KOPT-K1 (cell line): ENCODE results near the gene ARHGAP42.
"Not testable (repeated sequence)": the region's sequence is repeated elsewhere in the genome, so short reads cannot be mapped to it uniquely, and the experiment has no call there.

Experiments used
- H3K27ac ChIP-seq: fragments of 200-600 bp; sonication (generic); 2 replicates; pipeline ENCODE4 v1.5.1; 2016; ENCODE audit warnings: antibody characterized with exemption, mild to moderate bottlenecking, low read depth, low read length; ENCODE audit not compliant: poor library complexity, severe bottlenecking
- H3K36me3 ChIP-seq: fragments of 200-600 bp; sonication (generic); 2 replicates; pipeline ENCODE4 v1.5.1; 2017; ENCODE audit warnings: antibody characterized with exemption, mild to moderate bottlenecking, low read length, moderate library complexity; ENCODE audit not compliant: insufficient read depth
- H3K9me3 ChIP-seq: fragments of 200-600 bp; sonication (generic); 2 replicates; pipeline ENCODE4 v1.5.1; 2017; ENCODE audit warnings: antibody characterized with exemption, low read length, mild to moderate bottlenecking; ENCODE audit not compliant: insufficient read depth, poor library complexity, severe bottlenecking

Gene ARHGAP42

DNA sequence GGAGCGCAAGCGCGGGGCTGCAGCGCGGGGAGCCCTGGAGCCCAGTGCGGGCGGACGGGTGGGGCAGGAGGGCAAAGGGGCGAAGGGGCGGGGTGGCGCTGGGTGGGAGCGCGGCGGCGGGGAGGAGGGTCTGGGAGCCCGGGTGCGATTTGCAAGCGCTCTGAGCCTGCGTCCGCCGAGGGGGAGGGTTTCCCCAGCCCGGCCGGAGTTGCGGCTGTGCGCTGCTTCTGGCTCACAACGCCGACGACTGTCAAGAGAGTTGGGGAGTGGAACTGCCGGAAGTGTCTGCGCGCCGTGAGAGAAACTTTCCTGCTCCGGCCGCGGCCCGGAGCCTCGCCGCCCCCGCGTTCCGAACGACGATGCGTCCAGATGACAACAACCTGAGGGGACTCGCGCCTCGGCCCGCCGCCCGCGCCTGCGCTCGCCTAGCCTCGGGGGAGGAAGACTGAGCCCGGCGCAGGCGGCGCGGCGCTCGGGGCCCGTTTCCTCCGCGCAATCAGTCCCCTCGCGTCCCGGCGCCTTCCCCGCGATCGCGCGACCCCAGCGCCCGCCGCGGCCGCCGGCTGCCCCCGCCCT, at the start of gene ARHGAP42:
TSS of gene ARHGAP42 (plus strand) at position 235 of the 576 bp plus-strand sequence. CDS start 391 bp downstream, outside the sequence.
- H3K27ac ChIP-seq, result no peak within 1 kb of the TSS
- H3K36me3 ChIP-seq, result no peaks in the 10 kb centered on the region
- H3K9me3 ChIP-seq, result no peaks in the 10 kb centered on the region

DNA sequence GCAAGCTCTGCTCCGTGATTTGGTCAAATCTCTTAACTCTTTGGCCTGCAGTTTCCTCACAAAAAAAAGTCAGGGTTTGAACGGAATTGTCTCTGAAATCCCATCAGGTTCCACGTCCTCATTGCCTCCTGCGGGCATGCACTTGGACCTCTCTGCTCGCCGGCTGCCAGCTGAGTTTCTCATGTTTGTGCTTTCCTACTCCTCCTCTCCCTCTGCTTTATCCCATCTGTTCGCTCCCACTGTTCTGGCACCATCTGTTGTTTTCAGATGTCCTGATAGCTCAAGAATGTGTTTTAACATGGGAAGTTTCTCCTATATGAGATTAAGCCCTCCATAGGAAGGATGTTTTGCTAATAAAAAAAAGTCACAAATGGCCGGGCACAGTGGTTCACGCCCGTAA, 49.4 kb upstream of the ARHGAP42 start:
- Histone ChIP-seq H3K36me3 (no peaks in the 10 kb centered on the region), H3K27ac (no peak overlapping the region)

DNA sequence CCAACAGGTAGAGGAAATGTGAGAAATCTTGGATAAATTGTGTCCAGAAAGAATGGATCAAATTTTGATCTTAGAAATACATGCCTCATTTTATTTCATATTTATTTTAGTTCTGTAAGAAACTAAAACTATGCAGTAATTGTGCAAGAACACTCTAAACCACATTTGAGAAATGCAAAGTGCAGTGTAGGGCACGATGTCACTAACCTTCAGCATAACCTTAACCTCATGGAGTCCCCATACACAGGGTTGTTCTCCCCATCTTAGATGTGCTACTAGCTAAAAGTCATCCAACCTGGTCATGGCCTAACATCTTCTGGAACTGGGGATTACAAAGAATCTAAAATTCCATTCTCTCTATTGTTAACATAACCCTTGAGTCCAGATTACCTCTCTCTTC, 48.4 kb upstream of the ARHGAP42 start:
- H3K36me3 ChIP-seq, result no peaks in the 10 kb centered on the region
- no peak overlapping the region for H3K27ac ChIP-seq
- H3K9me3 ChIP-seq, result no peaks in the 10 kb centered on the region

More for the DNA sequence above, 49.4 kb upstream of the ARHGAP42 start:
- H3K9me3 ChIP-seq, result no peaks in the 10 kb centered on the region

GRCh38 chr11:100639140-100639539, 47.9 kb upstream of the ARHGAP42 start:
- H3K27ac ChIP-seq, result no peak overlapping the region
- no peaks in the 10 kb centered on the region for H3K36me3 ChIP-seq
- H3K9me3 ChIP-seq, result no peaks in the 10 kb centered on the region

DNA sequence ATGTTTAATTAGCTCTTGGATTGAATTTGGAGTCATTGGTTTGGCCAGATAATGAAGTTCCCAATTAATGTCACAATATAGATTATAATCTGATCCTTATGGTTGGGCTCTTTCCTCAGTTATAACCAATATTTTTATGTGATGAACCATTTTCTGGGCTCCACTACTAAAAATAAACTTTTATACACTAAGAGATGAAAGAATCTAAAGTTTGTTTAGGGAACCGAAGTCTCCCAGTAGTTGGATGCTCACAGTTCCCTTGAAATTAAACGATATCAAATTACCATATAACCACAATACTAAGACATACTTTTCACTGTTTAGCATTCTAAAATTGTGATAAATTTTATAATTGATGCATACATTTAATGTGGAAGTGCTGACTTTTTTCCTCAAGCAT, 47.0 kb upstream of the ARHGAP42 start:
- no peaks in the 10 kb centered on the region for H3K9me3 ChIP-seq
- no peaks in the 10 kb centered on the region for H3K36me3 ChIP-seq
- no peak overlapping the region for H3K27ac ChIP-seq

GRCh38 chr11:100640646-100641045, 46.4 kb upstream of the ARHGAP42 start:
- H3K36me3 ChIP-seq, result no peaks in the 10 kb centered on the region
- no peak overlapping the region for H3K27ac ChIP-seq
- H3K9me3 ChIP-seq, result no peaks in the 10 kb centered on the region

- Histone ChIP-seq H3K9me3 (no peaks in the 10 kb centered on the region), H3K36me3 (no peaks in the 10 kb centered on the region), H3K27ac (no peak overlapping the region)
These were observed 45.6 kb upstream of the ARHGAP42 start for GRCh38 chr11:100641456-100641855.

DNA sequence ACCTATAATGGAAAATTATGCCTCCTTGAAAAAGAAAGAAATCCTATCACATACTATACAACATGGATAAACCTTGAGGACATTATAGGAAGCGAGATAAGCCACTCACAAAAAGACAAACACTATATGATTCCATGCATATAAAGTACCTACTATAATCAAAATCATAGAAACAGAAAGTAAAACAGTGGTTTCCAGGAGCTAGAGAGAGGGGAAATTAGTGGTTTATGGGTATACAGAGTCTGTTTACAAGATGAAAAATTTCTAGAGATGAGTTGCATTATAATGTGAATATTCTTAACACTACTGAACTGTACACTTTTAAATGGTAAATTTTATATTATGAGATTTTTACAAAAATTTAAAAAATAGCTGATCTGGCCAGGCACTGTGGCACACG, 40.5 kb upstream of the ARHGAP42 start:
- no peak overlapping the region for H3K27ac ChIP-seq
- H3K36me3 ChIP-seq, result no peaks in the 10 kb centered on the region
- H3K9me3 ChIP-seq, result no peaks in the 10 kb centered on the region

DNA sequence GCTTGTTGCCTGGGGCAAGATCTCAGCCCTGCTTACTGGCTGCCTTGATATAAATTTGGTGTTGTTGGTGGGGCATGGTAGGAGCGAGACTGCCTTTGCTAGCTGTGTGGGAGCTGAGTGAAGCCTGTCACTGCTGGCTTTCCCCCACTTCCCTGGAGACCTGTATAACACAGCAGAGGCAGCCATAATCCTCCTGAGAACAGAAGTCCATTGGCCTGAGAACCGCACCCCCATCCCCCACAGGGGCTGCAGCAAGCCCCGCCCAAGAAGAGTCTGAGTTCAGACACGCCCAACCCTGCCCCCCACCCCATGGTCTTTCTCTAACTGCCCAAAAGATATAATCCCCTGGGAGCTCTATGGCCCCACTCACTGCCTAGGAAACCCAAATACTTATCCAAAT, 39.2 kb upstream of the ARHGAP42 start:
- Histone ChIP-seq H3K9me3 (no peaks in the 10 kb centered on the region), H3K36me3 (no peaks in the 10 kb centered on the region), H3K27ac (no peak overlapping the region)

- Histone ChIP-seq H3K27ac (no peak overlapping the region), H3K36me3 (no peaks in the 10 kb centered on the region)
These were observed 23.5 kb upstream of the ARHGAP42 start for GRCh38 chr11:100663583-100663982.

DNA sequence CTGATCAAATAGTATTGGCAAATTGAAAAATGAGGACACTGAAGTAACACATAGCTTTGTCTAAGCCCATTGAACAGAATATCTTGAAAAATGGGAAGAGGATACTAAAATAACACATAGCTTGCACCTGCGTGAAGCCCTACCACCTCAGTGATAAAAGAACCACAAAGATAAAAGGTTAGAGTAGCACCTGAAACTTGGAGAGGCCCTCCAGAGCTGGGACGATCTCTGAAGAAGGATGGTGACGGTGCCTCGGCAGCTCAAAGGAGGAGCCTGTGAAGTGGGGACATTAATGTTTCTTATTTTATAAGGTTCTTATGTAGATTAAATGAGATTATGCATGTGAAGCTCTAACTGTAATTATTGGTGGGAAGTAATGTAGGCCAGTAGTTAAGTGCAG, 23.1 kb upstream of the ARHGAP42 start:
- Histone ChIP-seq H3K27ac (no peak overlapping the region), H3K9me3 (no peaks in the 10 kb centered on the region), H3K36me3 (no peaks in the 10 kb centered on the region)

More at GRCh38 chr11:100663583-100663982, 23.5 kb upstream of the ARHGAP42 start:
- no peaks in the 10 kb centered on the region for H3K9me3 ChIP-seq

GRCh38 chr11:100666816-100667215, 20.3 kb upstream of the ARHGAP42 start:
- not testable (repeated sequence) for H3K9me3 ChIP-seq, H3K36me3 ChIP-seq

DNA sequence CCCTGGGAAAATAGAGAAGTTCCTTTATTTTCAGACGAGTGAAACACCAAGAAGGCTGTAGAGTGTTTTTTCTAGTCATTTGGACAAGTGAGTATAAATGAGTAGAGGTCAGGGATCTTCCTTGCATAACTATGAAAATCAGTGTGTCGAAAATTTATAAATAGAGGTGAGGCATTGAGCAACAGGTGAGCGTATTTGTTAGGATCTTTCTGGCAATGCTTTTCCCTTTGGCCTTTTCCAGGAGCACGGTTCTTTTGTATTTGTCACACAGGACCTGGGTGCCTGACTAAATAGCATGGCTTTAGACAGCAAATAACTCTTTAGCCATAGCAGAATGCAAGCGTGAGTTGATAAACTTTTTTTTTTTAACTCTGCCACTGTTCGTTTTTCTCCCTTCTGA, 19.6 kb upstream of the ARHGAP42 start:
- Histone ChIP-seq H3K27ac (no peak overlapping the region), H3K9me3 (no peaks in the 10 kb centered on the region), H3K36me3 (no peaks in the 10 kb centered on the region)

More at GRCh38 chr11:100666816-100667215, 20.3 kb upstream of the ARHGAP42 start:
- not testable (repeated sequence) for H3K27ac ChIP-seq

DNA sequence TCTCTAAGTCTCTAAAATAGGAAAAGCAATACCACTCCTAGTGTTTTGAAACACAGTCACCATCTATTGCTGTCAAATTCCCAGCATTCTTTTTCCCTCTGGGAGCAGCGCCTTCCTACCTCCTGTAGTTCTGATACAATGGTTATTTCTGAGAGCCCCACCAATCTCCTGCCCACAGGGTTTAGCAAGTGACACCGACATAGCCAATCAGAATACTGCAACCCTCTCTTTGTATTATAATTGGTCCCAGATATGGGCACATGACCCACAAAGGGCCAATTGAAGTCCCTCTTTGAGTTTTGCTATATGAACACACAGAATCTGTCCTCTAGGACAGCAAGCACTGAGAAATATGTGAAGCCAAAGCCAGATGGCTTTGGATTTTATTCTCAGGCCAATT, 16.9 kb upstream of the ARHGAP42 start:
- H3K27ac ChIP-seq, result no peak overlapping the region
- H3K9me3 ChIP-seq, result no peaks in the 10 kb centered on the region
- H3K36me3 ChIP-seq, result no peaks in the 10 kb centered on the region

DNA sequence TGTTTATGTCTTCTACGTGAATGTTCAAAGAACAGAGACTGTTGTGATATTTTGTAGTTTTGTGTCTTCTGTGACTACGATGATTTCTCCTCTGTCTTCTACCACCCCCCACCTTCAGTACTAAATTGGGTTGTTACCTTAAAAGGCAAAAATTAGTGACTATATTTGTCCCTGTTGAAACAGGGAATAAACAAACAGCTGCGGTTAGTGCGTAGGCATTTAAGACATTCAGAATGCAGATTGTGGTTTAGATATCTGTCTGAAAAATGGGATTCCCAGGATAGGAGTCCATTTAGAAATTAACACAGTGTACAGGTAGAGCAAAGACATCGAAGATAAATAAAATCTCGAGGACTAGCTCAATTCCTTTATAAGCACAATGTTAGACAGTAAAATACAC, 15.6 kb upstream of the ARHGAP42 start:
- no peaks in the 10 kb centered on the region for H3K36me3 ChIP-seq
- no peaks in the 10 kb centered on the region for H3K9me3 ChIP-seq
- H3K27ac ChIP-seq, result no peak overlapping the region

DNA sequence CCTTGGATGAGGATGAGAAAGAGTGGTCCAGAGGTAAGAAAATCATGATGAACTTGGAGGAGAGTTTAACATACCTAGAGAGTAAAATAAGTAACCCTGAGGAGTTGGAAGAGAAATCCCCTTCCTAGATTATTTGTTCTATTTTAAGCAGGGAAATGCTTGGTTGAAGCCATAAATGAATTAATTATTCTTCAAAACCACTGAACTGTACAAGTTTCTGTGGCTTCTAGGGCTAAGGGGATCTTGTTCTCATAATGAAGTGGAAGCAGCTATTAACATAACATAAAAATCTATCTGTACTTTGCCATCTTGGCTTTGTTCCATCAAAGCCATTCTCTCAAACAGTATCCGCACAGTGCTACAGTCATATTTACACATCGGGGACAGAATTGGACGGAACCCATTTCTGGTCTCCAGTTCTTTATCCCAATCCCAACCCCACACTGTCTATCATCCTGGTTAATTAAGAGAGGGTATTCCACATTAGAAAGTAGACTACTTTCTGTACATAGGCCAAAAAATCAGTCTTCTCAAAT, 14.5 kb upstream of the ARHGAP42 start:
- Histone ChIP-seq H3K9me3 (no peaks in the 10 kb centered on the region), H3K36me3 (no peaks in the 10 kb centered on the region), H3K27ac (no peak overlapping the region)
